Measurements from ENCODE around the gene GALNS.

GRCh38 chr16:88892065-88892464 lies 35.3 kb upstream of the GALNS start:
- TF ChIP-seq, protein P1, sequence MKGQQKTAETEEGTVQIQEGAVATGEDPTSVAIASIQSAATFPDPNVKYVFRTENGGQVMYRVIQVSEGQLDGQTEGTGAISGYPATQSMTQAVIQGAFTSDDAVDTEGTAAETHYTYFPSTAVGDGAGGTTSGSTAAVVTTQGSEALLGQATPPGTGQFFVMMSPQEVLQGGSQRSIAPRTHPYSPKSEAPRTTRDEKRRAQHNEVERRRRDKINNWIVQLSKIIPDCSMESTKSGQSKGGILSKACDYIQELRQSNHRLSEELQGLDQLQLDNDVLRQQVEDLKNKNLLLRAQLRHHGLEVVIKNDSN (IDR thresholded peaks at IDR 0.05), result no peak
- TF ChIP-seq, protein P2, sequence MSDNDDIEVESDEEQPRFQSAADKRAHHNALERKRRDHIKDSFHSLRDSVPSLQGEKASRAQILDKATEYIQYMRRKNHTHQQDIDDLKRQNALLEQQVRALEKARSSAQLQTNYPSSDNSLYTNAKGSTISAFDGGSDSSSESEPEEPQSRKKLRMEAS (IDR thresholded peaks at IDR 0.05), result no peak
- TF ChIP-seq CEBPB (IDR thresholded peaks at IDR 0.05) (no peak), EGR1 (IDR thresholded peaks at IDR 0.05) (no peak), CREB1 (IDR thresholded peaks at IDR 0.05; ENCODE audit: low read depth) (no peak), TAF1 (IDR thresholded peaks at IDR 0.05; ENCODE audit: low read depth) (no peak), FOXM1 (IDR thresholded peaks at IDR 0.05; ENCODE audit: borderline replicate concordance, low read depth) (no peak), TCF12 (IDR thresholded peaks at IDR 0.05; ENCODE audit: low read depth) (no peak)
